ENCODE results near the gene MAML3.

Gene MAML3

GRCh38 chr4:140014284-140014683, 139.7 kb downstream of the MAML3 start:
- H3K4me3 ChIP-seq (replicated peaks; ENCODE audit: low read depth, low read length): no peak overlapping the region
- TF ChIP-seq, protein P1, sequence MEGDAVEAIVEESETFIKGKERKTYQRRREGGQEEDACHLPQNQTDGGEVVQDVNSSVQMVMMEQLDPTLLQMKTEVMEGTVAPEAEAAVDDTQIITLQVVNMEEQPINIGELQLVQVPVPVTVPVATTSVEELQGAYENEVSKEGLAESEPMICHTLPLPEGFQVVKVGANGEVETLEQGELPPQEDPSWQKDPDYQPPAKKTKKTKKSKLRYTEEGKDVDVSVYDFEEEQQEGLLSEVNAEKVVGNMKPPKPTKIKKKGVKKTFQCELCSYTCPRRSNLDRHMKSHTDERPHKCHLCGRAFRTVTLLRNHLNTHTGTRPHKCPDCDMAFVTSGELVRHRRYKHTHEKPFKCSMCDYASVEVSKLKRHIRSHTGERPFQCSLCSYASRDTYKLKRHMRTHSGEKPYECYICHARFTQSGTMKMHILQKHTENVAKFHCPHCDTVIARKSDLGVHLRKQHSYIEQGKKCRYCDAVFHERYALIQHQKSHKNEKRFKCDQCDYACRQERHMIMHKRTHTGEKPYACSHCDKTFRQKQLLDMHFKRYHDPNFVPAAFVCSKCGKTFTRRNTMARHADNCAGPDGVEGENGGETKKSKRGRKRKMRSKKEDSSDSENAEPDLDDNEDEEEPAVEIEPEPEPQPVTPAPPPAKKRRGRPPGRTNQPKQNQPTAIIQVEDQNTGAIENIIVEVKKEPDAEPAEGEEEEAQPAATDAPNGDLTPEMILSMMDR (IDR thresholded peaks at IDR 0.05; ENCODE audit: low read depth, low read length, missing control alignments): no peak
- no peak for DNase-seq (ENCODE audit: extremely low read depth, low read depth)

GRCh38 chr4:140012688-140013486, 141.1 kb downstream of the MAML3 start:
- DNase-seq (ENCODE audit: extremely low read depth, low read depth): peak; percentile 79
- H3K4me3 ChIP-seq (replicated peaks; ENCODE audit: low read depth, low read length): no peak overlapping the region
- TF ChIP-seq, protein P1 (IDR thresholded peaks at IDR 0.05; ENCODE audit: low read depth, low read length, missing control alignments): peak; percentile 70

- DNase-seq (ENCODE audit: extremely low read depth, low read depth): no peak
- TF ChIP-seq, protein P1 (IDR thresholded peaks at IDR 0.05; ENCODE audit: low read depth, low read length, missing control alignments): no peak
- H3K4me3 ChIP-seq (replicated peaks; ENCODE audit: low read depth, low read length): no peak overlapping the region
Observed at GRCh38 chr4:140005699-140006098, 148.3 kb downstream of the MAML3 start.

DNA sequence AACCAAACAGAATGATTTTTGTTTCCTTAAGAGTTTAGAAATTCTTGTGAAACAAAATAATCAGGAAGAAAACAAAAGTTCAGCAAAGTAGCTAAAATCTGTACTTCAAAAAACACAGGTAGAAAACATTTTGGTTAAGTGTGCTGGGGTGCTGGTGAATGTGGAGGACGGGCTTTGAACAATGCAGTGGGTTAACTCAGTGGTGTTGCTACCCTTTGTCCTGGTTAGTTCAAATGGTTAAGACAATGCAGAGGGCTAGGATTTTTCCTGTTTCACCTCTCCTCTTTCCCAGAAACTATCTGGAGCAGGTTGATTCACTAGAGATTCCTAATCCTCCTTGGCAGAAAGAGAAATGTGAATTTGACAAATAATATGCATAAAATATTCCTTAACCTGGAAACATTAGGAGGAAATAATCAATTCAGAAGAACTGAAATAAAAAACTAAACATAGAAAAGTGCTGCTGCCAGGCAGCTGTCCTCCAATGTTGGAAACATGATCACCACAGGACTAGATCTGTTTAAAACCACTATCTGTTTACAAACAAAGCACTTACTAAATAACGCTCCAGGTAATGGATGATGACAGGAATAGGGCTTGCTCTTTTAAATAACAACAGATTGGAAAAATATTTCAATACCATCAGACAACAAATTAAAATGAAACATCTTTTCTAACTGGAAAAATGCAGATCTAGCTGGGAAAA, 148.9 kb downstream of the MAML3 start:
- DNase-seq (ENCODE audit: extremely low read depth, low read depth): no peak
- TF ChIP-seq, protein P1 (IDR thresholded peaks at IDR 0.05; ENCODE audit: low read depth, low read length, missing control alignments): no peak
- peak overlapping the region; percentile 18 for H3K4me3 ChIP-seq (replicated peaks; ENCODE audit: low read depth, low read length)

DNA sequence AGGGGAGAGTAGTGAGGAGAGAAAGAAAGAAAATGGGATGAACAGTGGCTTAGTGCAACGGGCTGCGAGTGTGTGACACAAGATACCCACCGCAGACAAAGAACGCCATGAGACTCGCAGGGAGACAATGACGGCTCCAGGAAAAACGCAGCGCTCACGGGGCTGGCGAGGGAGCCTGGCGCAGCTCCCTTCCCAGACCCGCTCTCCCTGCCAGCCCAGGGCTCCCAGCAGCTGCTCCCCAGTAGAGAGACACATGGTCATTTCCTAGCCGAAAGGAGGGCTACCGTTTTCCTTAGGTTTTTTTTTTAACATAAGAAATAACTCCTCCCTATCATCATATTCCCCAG, 149.5 kb downstream of the MAML3 start:
- peak overlapping the region; percentile 18 for H3K4me3 ChIP-seq (replicated peaks; ENCODE audit: low read depth, low read length)

DNA sequence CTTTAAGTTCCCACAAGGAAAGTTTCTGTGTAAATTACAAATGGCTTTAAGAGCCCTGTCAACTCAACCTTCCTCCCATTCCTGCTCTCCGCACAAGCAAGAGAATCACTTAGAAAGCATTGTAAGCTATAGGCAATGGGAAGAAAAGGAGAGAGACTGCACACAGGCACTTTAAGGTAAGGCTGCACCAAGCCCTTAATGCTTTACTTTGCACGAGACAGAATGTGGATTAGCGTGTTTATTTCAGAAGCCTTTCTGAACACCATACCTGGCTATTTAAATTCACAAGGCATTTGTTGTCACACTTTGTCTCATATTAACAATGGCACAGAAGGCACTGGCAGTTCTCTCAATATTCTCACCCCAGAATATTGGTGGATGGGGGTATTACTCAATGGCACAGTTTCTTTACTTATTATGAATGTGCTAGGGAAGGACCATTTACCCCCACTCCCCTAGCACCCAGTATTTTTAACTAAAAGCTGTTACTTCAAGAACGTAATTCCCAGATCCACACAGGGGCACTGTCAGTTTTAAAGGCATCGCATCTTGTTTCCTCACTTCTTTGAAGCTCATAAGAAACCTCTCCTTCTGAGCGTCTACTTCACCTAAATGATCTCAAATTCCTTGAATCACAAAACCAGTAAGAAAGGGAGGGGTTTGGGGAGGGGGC, 150.0 kb downstream of the MAML3 start:
- DNase-seq (ENCODE audit: extremely low read depth, low read depth): no peak
- peak overlapping the region; percentile 18; the same call in 1 of the 2 replicates for H3K4me3 ChIP-seq (replicated peaks; ENCODE audit: low read depth, low read length)
- TF ChIP-seq, protein P1 (IDR thresholded peaks at IDR 0.05; ENCODE audit: low read depth, low read length, missing control alignments): no peak

More for the DNA sequence above, 149.5 kb downstream of the MAML3 start:
- DNase-seq (ENCODE audit: extremely low read depth, low read depth): no peak
- TF ChIP-seq, protein P1 (IDR thresholded peaks at IDR 0.05; ENCODE audit: low read depth, low read length, missing control alignments): no peak

Data from HFF-Myc (cell line).